A673 (cell line): ENCODE measurements around the gene EP300.

ENCODE experiments used
- CTCF ChIP-seq: fragments of 300-800, 200-600 bp; sonication (generic); conservative IDR thresholded peaks from 2 replicates; pipeline ENCODE4 v1.5.1; 2017; ENCODE audit warnings: low read depth, mild to moderate bottlenecking, antibody characterized with exemption, low read length, moderate library complexity, mixed read lengths
- EZH2 ChIP-seq: fragments of 200-600 bp; sonication (generic); IDR thresholded peaks from 2 replicates; pipeline ENCODE4 v1.6.1; 2017; ENCODE audit warnings: borderline replicate concordance, low read depth, mild to moderate bottlenecking, mixed read lengths, antibody characterized with exemption, low read length; ENCODE audit not compliant: poor library complexity, severe bottlenecking

- TF ChIP-seq CTCF (no peak), EZH2 (no peak)
These were observed 112.9 kb downstream of the EP300 start, which contains the start of gene L3MBTL2 for GRCh38 chr22:41204992-41205900.
